Nephron progenitor cell (in vitro differentiated cells): ENCODE data around the gene UBE3B.

Experiments used
- DNase-seq: peaks from one replicate; pipeline ENCODE4 v3.0.0; 2021
- H3K27ac Mint-ChIP-seq: 2 replicates; pipeline ENCODE4 v1.8.0; 2021; ENCODE audit warnings: mild to moderate bottlenecking, moderate library complexity, mixed read lengths
- H3K27me3 Mint-ChIP-seq: 2 replicates; pipeline ENCODE4 v1.8.0; 2021; ENCODE audit warnings: mild to moderate bottlenecking, low read depth, mixed read lengths; ENCODE audit not compliant: poor library complexity
- H3K36me3 Mint-ChIP-seq: 2 replicates; pipeline ENCODE4 v1.8.0; 2021; ENCODE audit warnings: low read depth, mixed read lengths
- H3K4me1 Mint-ChIP-seq: 2 replicates; pipeline ENCODE4 v1.8.0; 2021; ENCODE audit warnings: mixed read lengths
- H3K4me3 Mint-ChIP-seq: 2 replicates; pipeline ENCODE4 v1.8.0; 2021; ENCODE audit warnings: mild to moderate bottlenecking, moderate library complexity, mixed read lengths
- H3K9me3 Mint-ChIP-seq: 2 replicates; pipeline ENCODE4 v1.8.0; 2021; ENCODE audit warnings: mild to moderate bottlenecking, moderate library complexity, mixed read lengths
- TF ChIP-seq, protein P1 (sequence below): fragments of 200-600 bp; sonication (generic); IDR thresholded peaks from 2 replicates; pipeline ENCODE4 v1.5.0; 2021; ENCODE audit warnings: antibody characterized with exemption

UBE3B gene

GRCh38 chr12:109488051-109488665 is 10.7 kb downstream of the UBE3B start:
- no peak for DNase-seq
- no peak overlapping the region for H3K27ac Mint-ChIP-seq
- no peaks in the 10 kb centered on the region for H3K9me3 Mint-ChIP-seq
- peaks cover 45% of the 10 kb centered on the region for H3K36me3 Mint-ChIP-seq
- no peak overlapping the region for H3K4me3 Mint-ChIP-seq
- no peaks in the 10 kb centered on the region for H3K4me1 Mint-ChIP-seq
- TF ChIP-seq, protein P1, sequence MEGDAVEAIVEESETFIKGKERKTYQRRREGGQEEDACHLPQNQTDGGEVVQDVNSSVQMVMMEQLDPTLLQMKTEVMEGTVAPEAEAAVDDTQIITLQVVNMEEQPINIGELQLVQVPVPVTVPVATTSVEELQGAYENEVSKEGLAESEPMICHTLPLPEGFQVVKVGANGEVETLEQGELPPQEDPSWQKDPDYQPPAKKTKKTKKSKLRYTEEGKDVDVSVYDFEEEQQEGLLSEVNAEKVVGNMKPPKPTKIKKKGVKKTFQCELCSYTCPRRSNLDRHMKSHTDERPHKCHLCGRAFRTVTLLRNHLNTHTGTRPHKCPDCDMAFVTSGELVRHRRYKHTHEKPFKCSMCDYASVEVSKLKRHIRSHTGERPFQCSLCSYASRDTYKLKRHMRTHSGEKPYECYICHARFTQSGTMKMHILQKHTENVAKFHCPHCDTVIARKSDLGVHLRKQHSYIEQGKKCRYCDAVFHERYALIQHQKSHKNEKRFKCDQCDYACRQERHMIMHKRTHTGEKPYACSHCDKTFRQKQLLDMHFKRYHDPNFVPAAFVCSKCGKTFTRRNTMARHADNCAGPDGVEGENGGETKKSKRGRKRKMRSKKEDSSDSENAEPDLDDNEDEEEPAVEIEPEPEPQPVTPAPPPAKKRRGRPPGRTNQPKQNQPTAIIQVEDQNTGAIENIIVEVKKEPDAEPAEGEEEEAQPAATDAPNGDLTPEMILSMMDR, result no peak
- H3K27me3 Mint-ChIP-seq, result no peaks in the 10 kb centered on the region

- no peak overlapping the region for H3K4me3 Mint-ChIP-seq
- H3K27ac Mint-ChIP-seq, result no peak overlapping the region
- peaks cover 43% of the 10 kb centered on the region for H3K36me3 Mint-ChIP-seq
- H3K9me3 Mint-ChIP-seq, result no peaks in the 10 kb centered on the region
- H3K27me3 Mint-ChIP-seq, result no peaks in the 10 kb centered on the region
- no peaks in the 10 kb centered on the region for H3K4me1 Mint-ChIP-seq
- TF ChIP-seq, protein P1, result no peak
- no peak for DNase-seq
Measured at GRCh38 chr12:109489016-109489954, 11.9 kb downstream of the UBE3B start.

- Mint-ChIP-seq H3K36me3 (peaks cover 44% of the 10 kb centered on the region), H3K4me3 (no peak overlapping the region), H3K27me3 (no peaks in the 10 kb centered on the region), H3K27ac (no peak overlapping the region), H3K4me1 (no peaks in the 10 kb centered on the region), H3K9me3 (peaks cover 1% of the 10 kb centered on the region)
- TF ChIP-seq, protein P1, result no peak
- no peak for DNase-seq
Measured at GRCh38 chr12:109489955-109490565, 12.6 kb downstream of the UBE3B start.

DNA sequence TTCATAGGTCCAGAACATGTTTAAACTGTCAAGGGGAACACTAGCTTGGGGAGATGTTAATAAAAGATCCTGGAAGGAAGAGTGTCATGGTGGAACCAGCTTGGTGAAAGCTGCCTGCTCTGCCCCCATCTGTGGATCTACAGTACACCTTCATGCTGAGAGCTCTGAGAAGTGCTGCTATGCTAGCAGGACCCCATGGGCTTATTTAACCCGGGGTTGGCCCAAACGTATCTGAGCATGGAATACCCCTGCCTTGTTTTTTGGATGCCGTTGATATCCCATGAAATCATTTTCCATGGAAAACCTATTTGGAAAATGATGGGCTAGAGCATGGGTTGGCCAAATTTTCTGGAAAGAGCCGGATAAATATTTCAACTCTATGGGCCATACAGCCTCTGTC is 14.2 kb downstream of the UBE3B start:
- Mint-ChIP-seq H3K9me3 (peaks cover 10% of the 10 kb centered on the region), H3K4me1 (no peaks in the 10 kb centered on the region), H3K4me3 (no peak overlapping the region), H3K27me3 (no peaks in the 10 kb centered on the region), H3K36me3 (peaks cover 57% of the 10 kb centered on the region), H3K27ac (no peak overlapping the region)
- DNase-seq, result no peak
- TF ChIP-seq, protein P1, result no peak

DNA sequence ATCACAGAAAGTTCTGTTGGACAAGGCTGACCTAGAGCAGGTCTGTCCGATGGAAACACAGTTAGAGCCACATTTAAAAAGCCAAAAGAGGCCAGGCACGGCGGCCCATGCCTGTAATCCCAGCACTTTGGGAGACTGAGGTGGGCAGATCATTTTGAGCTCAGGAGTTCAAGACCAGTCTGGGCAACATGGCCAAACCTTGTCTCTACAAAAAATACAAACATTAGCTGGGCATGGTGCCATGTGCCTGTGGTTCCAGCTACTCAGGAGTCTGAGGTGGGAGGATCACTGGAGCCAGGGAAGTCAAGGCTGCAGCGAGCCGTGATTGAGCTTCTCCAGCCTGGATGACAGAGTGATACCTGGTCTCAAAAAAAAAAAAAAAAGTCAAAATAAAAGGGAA is 14.9 kb downstream of the UBE3B start:
- Mint-ChIP-seq H3K4me3 (no peak overlapping the region), H3K9me3 (peaks cover 10% of the 10 kb centered on the region), H3K27me3 (no peaks in the 10 kb centered on the region), H3K4me1 (no peaks in the 10 kb centered on the region), H3K27ac (no peak overlapping the region), H3K36me3 (peaks cover 61% of the 10 kb centered on the region)
- DNase-seq, result no peak
- TF ChIP-seq, protein P1, result no peak
